GM18867 (cell line): ENCODE measurements around the gene ANKRD6.

ENCODE experiments used
- ATAC-seq: cut with Tn5 transposase; IDR thresholded peaks from one replicate; pipeline ENCODE4 v1.9.1; 2021; ENCODE audit warnings: mild to moderate bottlenecking, moderate library complexity; ENCODE audit not compliant: unreplicated experiment

The ANKRD6 gene

GRCh38 chr6:89464295-89464694, 31.3 kb downstream of the ANKRD6 start:
- no peak for ATAC-seq

GRCh38 chr6:89467437-89467836, 34.5 kb downstream of the ANKRD6 start:
- no peak for ATAC-seq

GRCh38 chr6:89468998-89469397, 36.0 kb downstream of the ANKRD6 start:
- no peak for ATAC-seq

- ATAC-seq: no peak
Measured at GRCh38 chr6:89471287-89471867, 38.4 kb downstream of the ANKRD6 start.

GRCh38 chr6:89475101-89475500, 42.1 kb downstream of the ANKRD6 start:
- ATAC-seq: no peak

- ATAC-seq: peak; percentile 59
Measured at GRCh38 chr6:89475634-89476033, 42.7 kb downstream of the ANKRD6 start.

- ATAC-seq: no peak
Measured at GRCh38 chr6:89479897-89480296, 46.9 kb downstream of the ANKRD6 start.

- no peak for ATAC-seq
Measured at GRCh38 chr6:89481695-89482094, 48.7 kb downstream of the ANKRD6 start.

GRCh38 chr6:89482126-89482525, 49.2 kb downstream of the ANKRD6 start:
- no peak for ATAC-seq

- no peak for ATAC-seq
Measured at GRCh38 chr6:89483111-89483720, 50.3 kb downstream of the ANKRD6 start.

GRCh38 chr6:89485320-89485719, 52.4 kb downstream of the ANKRD6 start:
- ATAC-seq: no peak

- no peak for ATAC-seq
Measured at GRCh38 chr6:89487864-89488263, 54.9 kb downstream of the ANKRD6 start.

- no peak for ATAC-seq
Measured at GRCh38 chr6:89488438-89488837, 55.5 kb downstream of the ANKRD6 start.

- no peak for ATAC-seq
Measured at GRCh38 chr6:89489078-89489477, 56.1 kb downstream of the ANKRD6 start.

GRCh38 chr6:89492025-89492640, 59.2 kb downstream of the ANKRD6 start:
- ATAC-seq: no peak

GRCh38 chr6:89494131-89494793, 61.3 kb downstream of the ANKRD6 start:
- ATAC-seq: peak; percentile 68

- ATAC-seq: no peak
Measured at GRCh38 chr6:89495961-89496535, 63.1 kb downstream of the ANKRD6 start.

GRCh38 chr6:89500611-89501010, 67.7 kb downstream of the ANKRD6 start:
- ATAC-seq: no peak

- no peak for ATAC-seq
Measured at GRCh38 chr6:89501222-89501621, 68.3 kb downstream of the ANKRD6 start.

GRCh38 chr6:89501753-89502152, 68.8 kb downstream of the ANKRD6 start:
- no peak for ATAC-seq

GRCh38 chr6:89503641-89504040, 70.7 kb downstream of the ANKRD6 start:
- ATAC-seq: no peak

GRCh38 chr6:89505847-89506246, 72.9 kb downstream of the ANKRD6 start:
- no peak for ATAC-seq
